ENCODE measurements around the gene PCDH9. TPM values are rescaled to one million over a fixed set of nuclear protein-coding genes. Genes with fewer than 3 reads are reported as not detected.

PCDH9 gene
- total RNA-seq, 1 donor from 2014 or later: 33.8 TPM

GRCh38 chr13:66703597-66703996 is 526.5 kb downstream of the PCDH9 start:
- no peak for TF ChIP-seq CTCF (IDR thresholded peaks at IDR 0.05)
- no peaks in the 10 kb centered on the region for H3K27me3 Mint-ChIP-seq (ENCODE audit: unreplicated experiment)
- H3K9me3 Mint-ChIP-seq (ENCODE audit: unreplicated experiment): no peaks in the 10 kb centered on the region
- no peak for DNase-seq (ENCODE audit: extremely low spot score, unreplicated experiment)
- no peaks in the 10 kb centered on the region for H3K36me3 Mint-ChIP-seq (ENCODE audit: unreplicated experiment)
- no peak overlapping the region for H3K4me3 Mint-ChIP-seq (ENCODE audit: unreplicated experiment)
- H3K4me1 Mint-ChIP-seq (ENCODE audit: unreplicated experiment): peaks cover 17% of the 10 kb centered on the region
- H3K27ac Mint-ChIP-seq (ENCODE audit: unreplicated experiment): no peak overlapping the region

GRCh38 chr13:66700117-66700601 is 530.0 kb downstream of the PCDH9 start:
- Mint-ChIP-seq H3K4me3 (ENCODE audit: unreplicated experiment) (no peak overlapping the region), H3K27ac (ENCODE audit: unreplicated experiment) (no peak overlapping the region), H3K4me1 (ENCODE audit: unreplicated experiment) (peaks cover 17% of the 10 kb centered on the region), H3K36me3 (ENCODE audit: unreplicated experiment) (peaks cover 2% of the 10 kb centered on the region), H3K27me3 (ENCODE audit: unreplicated experiment) (no peaks in the 10 kb centered on the region), H3K9me3 (ENCODE audit: unreplicated experiment) (no peaks in the 10 kb centered on the region)
- no peak for TF ChIP-seq CTCF (IDR thresholded peaks at IDR 0.05)
- no peak for DNase-seq (ENCODE audit: extremely low spot score, unreplicated experiment)

- Mint-ChIP-seq H3K9me3 (ENCODE audit: unreplicated experiment) (no peaks in the 10 kb centered on the region), H3K27ac (ENCODE audit: unreplicated experiment) (peak overlapping the region; percentile 47), H3K4me1 (ENCODE audit: unreplicated experiment) (peaks cover 18% of the 10 kb centered on the region), H3K4me3 (ENCODE audit: unreplicated experiment) (no peak overlapping the region), H3K36me3 (ENCODE audit: unreplicated experiment) (peaks cover 2% of the 10 kb centered on the region), H3K27me3 (ENCODE audit: unreplicated experiment) (no peaks in the 10 kb centered on the region)
- no peak for DNase-seq (ENCODE audit: extremely low spot score, unreplicated experiment)
- TF ChIP-seq CTCF (IDR thresholded peaks at IDR 0.05): no peak
Measured at GRCh38 chr13:66693656-66694055, 536.5 kb downstream of the PCDH9 start.

GRCh38 chr13:66691149-66691548 is 539.0 kb downstream of the PCDH9 start:
- Mint-ChIP-seq H3K4me1 (ENCODE audit: unreplicated experiment) (peaks cover 27% of the 10 kb centered on the region), H3K9me3 (ENCODE audit: unreplicated experiment) (no peaks in the 10 kb centered on the region), H3K27me3 (ENCODE audit: unreplicated experiment) (no peaks in the 10 kb centered on the region), H3K27ac (ENCODE audit: unreplicated experiment) (no peak overlapping the region), H3K4me3 (ENCODE audit: unreplicated experiment) (no peak overlapping the region), H3K36me3 (ENCODE audit: unreplicated experiment) (no peaks in the 10 kb centered on the region)
- no peak for TF ChIP-seq CTCF (IDR thresholded peaks at IDR 0.05)
- DNase-seq (ENCODE audit: extremely low spot score, unreplicated experiment): no peak

- no peaks in the 10 kb centered on the region for H3K36me3 Mint-ChIP-seq (ENCODE audit: unreplicated experiment)
- TF ChIP-seq CTCF (IDR thresholded peaks at IDR 0.05): peak; percentile 61
Measured at GRCh38 chr13:66689628-66690027, 540.5 kb downstream of the PCDH9 start.

More at GRCh38 chr13:66689628-66690027, 540.5 kb downstream of the PCDH9 start:
- Mint-ChIP-seq H3K27ac (ENCODE audit: unreplicated experiment) (no peak overlapping the region), H3K4me3 (ENCODE audit: unreplicated experiment) (no peak overlapping the region), H3K27me3 (ENCODE audit: unreplicated experiment) (no peaks in the 10 kb centered on the region), H3K9me3 (ENCODE audit: unreplicated experiment) (peaks cover 1% of the 10 kb centered on the region), H3K4me1 (ENCODE audit: unreplicated experiment) (peaks cover 27% of the 10 kb centered on the region)
- DNase-seq (ENCODE audit: extremely low spot score, unreplicated experiment): no peak
